ENCODE data around the gene MTNR1B.

The MTNR1B gene

DNA sequence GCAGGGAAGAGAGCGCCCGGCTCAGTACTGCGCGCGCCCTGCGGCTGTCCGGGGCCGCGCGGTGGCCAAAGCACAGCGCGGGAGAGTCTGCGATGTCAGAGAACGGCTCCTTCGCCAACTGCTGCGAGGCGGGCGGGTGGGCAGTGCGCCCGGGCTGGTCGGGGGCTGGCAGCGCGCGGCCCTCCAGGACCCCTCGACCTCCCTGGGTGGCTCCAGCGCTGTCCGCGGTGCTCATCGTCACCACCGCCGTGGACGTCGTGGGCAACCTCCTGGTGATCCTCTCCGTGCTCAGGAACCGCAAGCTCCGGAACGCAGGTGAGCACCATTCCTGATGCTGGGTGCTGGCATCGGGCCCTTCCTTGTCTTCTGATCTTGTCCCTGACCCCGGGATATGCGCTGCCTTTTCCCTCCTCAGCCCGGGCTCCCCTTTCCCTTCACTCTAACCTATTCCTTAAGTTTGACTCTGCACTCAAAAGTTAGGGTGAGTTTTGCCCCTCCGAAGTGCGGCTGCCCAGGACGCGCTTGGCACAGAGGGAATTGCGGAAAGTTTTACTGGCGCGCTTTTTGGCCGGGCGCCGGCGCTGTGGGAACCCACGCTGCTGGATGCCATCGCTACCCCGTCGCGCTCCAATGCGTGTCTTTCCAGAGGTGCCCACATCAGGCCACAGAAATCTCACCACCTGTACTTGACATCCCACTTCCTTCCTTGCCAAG lies at the start of gene MTNR1B:
TSS of gene MTNR1B (plus strand) at position 18 of the 714 bp plus-strand sequence. CDS start at position 93, 75 bp downstream.
- DNase-seq, result no peak

DNA sequence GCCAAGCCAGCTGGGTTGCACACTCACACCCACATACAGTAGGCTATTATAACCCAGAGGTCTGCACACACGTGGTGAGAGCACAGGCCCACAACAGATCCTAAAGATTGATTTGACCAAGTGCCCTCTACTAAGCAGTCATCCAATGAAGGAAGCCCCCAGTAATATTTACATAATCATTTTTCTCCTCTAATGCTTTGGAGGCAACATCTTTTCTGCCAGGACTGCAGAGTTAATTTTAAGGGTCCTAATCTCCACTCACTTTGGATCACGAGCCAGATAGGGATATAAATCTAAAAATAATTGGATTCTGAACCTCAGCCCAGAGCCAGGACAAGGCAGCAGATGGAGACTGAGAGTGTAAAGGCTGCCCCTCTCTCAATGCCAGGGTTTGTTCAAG lies 49.1 kb upstream of the MTNR1B start:
- no peak for DNase-seq

DNA sequence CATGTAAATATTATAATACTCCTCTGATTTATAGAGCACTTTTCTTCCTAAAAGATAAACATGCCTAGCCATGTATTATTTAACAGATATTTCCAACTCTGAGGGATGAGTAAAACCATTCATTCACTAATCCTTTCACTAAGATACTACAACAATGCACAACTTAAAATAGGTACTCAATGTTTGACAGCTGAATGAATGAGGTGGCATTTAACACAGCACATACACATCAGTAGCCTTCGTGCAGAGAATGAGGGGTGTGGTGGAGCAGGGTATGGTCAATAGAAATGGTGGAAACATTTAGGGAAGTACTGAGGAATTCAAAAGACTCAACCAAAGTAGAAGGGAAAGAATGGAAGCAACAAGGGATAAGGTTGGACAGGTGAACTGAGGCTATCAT lies 46.7 kb upstream of the MTNR1B start:
- DNase-seq, result no peak

DNA sequence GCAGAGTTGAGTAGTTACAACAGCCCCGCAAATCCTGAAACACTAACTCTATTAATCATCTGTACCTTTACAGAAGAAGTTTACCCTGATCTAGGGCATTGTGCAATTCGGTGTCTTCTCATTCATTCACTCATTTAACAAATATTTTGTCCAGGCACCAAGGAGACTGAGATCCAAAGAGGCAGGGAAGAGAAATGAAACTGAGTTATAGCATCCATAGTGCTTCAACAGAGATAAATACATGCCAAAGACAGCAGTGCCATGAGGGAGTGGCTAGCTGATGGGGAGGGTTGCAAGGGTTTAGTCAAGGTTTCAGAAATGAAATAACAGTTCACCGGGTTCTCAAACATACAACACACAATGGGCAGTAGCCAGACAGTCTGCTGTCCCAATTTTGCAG lies 40.2 kb upstream of the MTNR1B start:
- DNase-seq, result no peak

DNA sequence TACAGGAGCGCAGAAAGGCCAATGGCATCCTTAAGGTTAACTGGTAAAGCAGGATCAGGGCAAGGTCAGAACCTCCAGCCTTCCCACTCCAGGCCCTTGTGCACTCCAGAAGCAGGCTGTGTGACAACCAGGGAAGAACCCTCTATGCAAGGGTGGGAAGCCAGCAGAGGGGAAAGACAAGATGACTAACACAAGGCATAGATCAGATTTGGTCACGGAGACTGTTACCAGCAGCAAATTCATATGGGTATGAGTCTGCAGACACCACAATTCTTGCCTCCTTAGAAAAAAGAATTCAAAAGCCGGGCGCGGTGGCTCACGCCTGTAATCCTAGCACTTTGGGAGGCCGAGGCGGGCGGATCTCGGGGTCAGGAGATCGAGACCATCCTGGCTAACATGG lies 39.8 kb upstream of the MTNR1B start:
- no peak for DNase-seq

DNA sequence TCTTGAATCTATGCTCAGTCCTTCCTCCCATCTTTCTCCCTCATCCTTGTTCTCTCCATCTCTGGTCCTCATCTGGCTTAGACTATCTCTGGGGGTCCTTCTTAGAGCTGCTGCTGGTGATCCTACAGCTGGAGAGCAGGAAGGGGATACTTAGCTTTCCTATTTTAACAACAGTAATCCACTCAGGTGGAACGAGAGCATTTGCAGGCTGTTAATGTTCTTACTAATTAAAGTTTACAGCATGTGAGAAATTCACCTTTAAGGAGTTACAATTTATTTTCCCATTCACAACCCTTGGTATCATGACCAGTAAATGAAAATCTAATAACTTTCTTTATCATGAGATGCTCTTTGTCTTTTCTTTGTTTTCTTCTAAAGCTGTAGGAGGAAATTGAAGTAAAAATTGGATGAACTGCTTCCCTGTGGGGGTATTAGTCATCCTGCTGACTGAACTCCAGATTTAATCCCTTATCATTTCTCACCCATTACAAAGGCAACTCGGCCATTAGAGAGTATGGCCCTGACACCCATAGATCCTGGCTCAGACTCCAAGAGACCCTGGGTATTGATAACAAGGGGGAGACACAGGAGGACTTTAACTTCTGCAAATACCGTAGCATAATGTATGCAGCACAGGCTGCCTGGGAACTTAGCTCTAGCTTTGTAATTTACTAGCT lies 37.6 kb upstream of the MTNR1B start:
- DNase-seq, result no peak

DNA sequence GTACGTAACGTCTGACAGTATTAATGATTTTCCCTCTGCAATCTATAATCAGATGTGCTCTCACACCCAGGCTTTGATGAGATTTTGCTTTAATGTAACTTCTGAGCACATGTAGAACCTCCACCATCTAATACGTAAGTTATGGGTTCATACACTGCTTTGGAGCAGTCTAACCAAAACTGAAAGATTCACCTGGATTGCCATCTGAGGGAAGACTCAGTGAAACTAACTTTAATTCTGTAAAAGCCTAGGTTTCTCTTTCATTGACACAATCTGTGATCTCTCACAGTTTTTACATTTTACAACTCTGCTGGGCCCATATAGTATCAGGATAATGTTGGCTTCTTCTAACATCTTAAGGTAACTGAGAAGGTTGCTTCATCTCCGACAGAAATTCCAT lies 30.1 kb upstream of the MTNR1B start:
- no peak for DNase-seq

DNA sequence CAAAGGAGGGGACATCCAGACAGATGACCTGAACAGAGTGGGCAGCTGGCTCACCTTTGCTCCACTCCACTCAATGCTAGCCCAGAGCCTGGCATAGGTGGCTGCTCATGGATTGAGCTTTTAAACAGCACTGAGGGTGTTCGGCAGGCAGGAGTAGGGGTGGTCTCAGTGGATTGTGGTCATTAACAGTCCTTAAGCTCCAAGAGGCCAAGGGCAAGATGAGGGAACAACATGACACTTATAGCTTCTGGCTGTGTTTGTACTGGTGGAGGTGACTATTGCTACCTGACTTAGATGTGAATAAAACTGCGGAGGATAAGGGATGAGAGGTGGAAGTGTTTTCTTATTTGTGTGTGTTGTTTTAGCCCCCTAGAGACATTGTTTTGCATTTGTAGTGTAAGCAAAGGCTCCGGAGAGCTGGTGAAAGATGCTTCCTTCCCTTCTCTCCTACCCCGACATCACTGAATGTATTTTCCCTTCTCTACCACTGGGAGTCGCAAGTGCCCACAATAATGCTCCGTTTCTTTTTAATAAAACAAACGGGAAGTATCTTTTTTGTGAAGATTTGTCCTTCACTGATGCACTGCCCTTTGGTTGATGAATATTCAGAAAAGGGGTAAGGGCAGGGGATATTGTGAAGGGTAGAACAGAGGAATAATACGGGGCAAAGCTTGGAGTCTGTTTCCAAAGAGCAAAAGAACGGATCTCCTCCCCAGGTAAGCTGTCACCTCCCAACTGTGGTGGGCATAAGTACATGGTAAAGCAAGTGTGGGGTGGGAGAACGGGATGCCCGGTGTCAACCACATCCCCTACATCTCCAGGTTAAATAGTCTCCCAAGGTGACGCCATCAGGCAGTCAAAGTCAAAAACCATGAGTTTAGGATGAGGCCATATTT lies 27.5 kb upstream of the MTNR1B start:
- no peak for DNase-seq

DNA sequence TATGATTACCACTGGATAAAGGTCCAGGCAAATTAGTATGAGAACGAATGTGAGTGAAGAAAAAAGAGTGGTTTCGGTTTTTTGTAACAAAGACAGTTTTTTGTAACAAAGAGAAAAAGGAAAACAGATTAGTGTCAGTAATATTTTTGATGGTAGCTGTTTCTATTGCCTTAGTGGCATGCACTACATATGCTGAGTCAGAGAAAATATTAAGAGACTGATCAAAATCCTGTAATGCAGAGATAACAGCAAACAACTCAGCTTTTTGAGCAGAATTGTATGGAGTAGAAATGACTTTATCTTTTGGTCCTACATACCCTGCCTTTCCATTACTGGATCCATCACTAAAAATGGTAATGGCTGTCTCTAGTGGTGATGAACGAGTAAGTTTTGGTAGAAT lies 22.7 kb upstream of the MTNR1B start:
- no peak for DNase-seq

DNA sequence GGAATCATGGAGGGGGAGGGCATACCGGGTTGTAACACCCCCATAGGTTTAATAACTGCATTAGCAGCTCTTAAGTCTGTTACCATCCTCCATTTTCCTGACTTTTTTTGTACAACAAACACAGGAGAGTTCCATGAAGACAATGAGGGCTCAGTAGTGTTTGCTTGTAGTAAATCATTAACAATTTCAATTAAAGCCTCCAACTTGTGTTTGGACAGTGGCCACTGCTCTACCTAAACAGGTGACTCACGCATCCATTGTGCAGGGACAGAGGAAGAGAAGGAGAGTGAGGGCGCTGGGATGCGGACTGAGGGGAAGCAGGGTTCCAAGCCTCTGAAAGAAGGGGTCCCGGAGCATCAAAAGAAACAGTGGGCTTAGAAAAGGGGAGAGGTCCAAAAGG lies 21.3 kb upstream of the MTNR1B start:
- no peak for DNase-seq

DNA sequence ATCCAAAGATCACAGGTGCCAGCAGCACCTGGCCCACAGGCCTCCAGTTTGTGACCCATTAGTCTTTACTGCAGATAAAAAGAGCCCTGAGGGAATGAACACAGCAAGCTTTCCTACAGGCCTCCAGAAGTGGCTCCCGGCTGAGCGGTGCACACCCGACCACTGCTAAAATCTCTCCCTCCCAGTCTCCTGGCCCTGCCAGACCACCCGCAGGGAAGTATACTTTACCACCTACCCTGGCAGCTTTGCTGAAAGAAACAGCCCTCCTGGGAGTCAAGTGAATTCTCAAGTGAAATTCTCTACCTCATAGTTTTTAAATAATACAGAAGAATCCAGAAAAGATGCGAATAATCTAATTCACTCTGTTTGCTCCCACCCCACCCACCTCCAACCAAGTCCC lies 15.4 kb upstream of the MTNR1B start:
- no peak for DNase-seq

DNA sequence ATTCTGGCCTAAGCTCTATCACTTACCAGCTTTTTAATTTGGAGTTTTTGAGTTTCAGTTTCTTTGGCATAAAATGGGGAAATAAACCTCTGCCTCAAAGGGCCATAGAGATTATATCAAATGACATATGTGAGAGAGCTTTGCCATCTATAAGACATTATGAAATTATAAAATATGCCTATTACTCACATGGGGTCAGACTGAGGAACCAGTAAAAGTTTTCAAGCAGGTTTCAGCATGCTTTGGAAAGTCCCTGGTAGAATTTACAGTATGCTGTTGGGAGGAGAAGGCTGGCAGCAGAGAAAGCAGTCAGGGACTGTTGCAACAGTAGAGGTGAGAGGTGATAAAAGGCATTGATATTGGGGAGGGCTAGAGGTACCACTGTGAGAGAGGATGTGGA lies 13.6 kb upstream of the MTNR1B start:
- DNase-seq, result no peak

DNA sequence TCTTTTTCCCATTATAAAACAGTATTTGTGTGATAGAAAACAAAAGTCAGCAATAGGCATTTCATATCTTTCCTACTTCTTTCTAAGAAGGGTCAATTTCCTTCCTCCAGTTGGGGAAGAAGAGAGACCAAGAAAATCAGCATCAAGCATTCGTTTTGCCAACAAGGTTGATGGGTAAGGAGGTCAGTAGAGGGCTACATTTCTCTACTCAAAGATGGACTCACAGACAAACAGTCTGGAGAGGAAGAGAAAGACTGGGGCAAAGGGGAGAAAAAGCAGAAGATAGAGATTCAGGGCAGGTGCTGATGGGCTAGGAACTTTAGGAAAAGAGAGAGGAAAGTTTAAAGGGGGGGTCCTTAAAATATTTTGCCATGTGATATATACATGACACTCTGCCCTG lies 8.6 kb upstream of the MTNR1B start:
- DNase-seq, result no peak

DNA sequence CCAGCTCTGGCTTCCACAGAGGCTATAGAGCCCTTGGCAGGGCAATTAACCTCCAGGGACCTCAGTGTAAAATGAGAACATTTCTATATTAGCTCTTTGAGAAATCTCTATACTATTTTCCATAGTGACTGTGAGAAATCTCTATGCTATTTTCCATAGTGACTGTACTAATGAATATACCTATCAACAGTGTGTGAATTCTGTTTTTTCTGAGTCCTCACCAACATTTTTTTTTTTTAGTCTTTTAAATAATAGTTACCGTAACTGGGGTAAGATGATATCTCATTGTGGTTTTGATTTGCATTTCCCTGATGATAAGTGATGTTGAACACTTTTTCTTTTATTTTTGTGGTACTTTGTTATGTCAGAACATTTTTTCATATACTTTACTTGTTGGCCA lies 7.0 kb upstream of the MTNR1B start:
- no peak for DNase-seq

DNA sequence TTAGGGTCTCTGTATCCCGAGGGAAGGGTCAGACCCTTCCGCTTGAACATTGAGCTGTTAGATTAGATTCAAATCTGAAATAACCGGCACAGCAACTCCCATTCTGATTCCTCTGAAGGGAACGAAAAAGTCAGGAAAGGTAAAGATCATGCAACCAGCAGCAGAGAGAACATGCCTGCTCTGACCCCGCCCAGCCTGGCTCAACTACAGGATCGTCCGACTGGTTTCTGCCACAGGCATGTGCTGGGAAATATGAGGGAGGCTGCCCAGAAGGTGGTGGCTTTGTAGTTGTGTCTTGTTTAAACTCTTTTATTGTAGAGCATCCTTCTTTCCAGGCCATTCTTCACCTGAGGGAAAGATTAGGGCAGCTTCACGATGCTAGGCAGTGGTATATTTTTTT lies 5.0 kb upstream of the MTNR1B start:
- DNase-seq, result no peak

DNA sequence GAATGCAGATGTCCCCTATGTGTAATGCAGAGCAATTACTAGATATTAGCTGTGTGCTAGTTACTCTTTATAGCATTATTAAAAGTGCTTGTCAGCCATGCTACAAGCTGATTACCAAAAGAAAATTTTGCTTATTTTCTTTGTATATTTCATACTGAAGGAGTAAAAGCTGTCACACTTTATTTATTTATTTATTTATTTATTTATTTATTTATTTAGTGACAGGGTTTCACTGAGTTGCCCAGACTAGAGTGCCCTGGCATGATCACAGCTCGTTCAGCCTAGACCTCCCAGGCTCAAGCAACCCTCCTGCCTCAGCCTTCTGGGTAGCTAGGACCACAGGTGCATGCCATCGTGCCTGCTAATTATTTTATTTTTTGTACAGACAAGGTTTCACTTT lies 4.3 kb upstream of the MTNR1B start:
- DNase-seq, result no peak

DNA sequence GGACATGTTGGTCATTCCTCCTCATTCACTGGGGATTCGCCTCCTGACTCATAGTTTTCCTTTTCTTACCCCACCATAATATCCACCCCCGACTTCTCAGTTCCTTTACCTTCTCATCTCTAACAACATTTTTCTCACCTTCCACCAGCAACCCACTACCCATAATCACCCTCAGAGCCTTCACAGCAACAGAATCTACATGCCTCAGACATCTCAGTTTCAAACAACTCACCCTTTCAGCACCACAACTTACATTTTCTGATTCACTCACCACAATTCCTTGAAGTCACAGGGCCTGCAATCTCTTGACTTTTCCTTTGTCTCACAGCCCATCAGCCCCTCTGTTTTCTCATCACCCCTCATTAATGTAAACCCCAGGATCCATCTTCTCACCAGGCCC lies 2.3 kb upstream of the MTNR1B start:
- no peak for DNase-seq

DNA sequence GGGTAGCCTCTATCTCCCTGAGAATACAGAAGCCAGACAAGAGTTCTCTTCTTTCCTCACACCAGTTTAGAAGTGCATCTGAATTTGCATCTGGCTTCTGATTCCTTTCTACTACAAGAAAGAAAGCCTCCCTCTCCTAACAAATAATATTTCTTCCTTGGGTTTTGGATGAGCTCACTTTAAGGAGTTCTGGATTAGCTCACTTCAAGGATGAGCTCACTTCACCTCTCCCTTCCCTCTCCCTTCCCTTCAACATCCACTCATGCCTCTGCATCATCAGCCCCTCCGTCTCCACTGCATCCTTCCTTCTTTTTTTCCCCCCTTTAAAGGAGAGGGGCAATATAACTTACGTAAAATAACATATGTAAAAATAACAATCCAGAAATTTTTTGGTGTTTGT lies 1.6 kb upstream of the MTNR1B start:
- DNase-seq, result no peak

DNA sequence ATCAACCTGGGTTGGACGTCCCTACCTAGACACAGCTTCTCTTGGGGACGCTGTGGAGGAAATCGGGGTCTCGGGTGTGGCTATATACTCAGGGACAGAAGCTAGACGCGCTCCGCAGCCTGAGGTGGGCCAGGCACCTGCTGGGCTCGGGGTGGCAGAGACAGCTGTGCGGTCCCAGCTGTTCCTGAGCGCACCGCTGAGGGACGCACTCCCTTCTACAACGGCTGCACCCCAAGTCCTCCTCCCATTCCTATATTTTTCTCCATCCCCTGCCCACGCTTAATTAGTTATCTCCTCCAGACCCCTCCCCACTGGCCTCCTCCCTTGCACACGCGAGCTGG lies 188 bp upstream of the MTNR1B start:
- DNase-seq, result no peak

DNA sequence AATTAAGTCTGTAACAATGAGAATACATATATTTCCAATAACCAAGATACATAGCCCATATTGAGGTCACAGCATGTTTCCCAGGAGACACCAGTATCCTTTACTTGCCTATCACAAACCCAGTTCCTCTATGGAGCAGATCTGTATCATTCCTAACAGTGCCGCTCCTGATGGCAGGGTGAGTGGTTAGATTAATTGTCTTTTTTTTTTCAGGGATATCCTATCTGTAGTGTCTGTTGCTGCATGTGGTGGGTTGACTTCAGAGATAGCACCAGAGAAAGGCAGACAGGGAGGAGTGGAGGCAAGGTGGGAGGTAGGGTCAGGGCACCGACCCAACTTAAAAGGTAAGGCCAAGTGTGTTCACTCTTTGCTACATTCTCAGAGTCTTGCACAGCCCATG lies 2.8 kb downstream of the MTNR1B start:
- DNase-seq, result no peak

DNA sequence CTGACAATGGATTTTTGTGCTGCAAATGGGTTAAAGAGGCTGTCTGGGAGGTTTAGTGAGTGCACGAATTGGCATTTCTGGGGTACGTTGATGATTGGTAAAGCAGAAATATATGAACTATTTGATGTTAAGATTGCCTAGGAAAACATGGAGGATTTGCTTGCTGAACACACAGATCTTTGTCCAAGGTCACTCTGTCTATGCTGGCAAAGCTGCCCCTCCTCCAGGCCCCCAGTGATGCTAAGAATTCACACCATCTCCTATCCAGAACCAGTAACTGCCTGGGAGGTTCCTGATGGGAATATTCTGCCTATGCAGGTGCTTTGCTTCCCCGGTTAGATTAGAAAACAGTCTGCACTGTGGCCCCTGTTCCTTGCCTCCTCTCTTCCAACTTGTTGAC lies 5.8 kb downstream of the MTNR1B start:
- no peak for DNase-seq

DNA sequence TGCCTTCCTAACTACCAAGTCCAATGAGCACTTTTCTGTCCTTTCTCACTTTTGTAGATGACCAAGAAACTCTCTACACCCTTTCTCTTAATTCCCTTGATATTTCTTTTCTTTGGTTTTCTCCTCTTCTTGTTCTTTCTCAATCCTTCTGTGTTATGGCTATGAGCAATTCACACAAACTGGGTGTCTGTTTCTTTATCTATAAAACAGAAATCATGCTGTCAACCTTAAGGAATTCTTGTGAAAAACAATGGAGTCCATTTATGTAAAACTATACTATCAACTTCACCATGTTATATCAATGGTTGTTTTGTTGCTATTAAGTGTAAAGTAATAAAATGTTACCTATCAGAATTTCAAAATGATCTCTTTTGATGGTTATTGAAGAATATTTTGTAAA lies 7.2 kb downstream of the MTNR1B start:
- no peak for DNase-seq

DNA sequence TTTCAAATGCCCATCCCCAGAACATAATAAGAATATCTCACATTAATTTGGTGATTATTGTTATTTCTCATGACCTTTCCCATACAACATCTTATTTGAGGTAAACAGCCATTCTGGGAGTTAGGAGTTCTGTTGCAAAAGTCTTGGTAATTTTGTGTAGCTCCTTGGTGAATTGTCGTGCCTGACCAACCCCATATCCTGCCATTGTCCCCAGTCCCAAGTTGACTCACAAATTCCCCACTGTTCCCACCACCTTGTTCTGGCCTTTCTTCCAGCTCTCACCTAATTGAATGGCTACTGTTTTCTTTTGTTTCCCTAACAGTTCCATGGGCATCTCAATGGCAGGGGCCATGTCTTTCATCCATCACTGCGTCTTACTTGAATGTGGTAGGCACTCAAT lies 8.0 kb downstream of the MTNR1B start:
- DNase-seq, result no peak

Measured in CD4-positive, alpha-beta T cell treated with Interleukin-4 for 4 hours (primary cell).